Activated T-helper 1 cell treated with anti-CD3 and anti-CD28 coated beads, Interleukin-12 subunit alpha, Interleukin-12 subunit beta, Interleukin-2, Interleukin-4 antibody, amounts not matched to agents 30 ng/mL and 10 ng/mL and 1 ng/mL, durations not matched to agents 14 hours and 24 hours and 36 hours (primary cell): ENCODE data around the gene FGF18. TPM values are rescaled to one million over a fixed set of nuclear protein-coding genes. Genes with fewer than 3 reads are reported as not detected.

Experiments
- DNase-seq: peaks from one replicate; pipeline ENCODE4 v3.0.0; 2021; ENCODE audit warnings: low spot score
- H3K27ac Mint-ChIP-seq: one replicate; pipeline ENCODE4 v1.8.0; 2021; ENCODE audit warnings: mild to moderate bottlenecking, mixed read lengths
- H3K27me3 Mint-ChIP-seq: one replicate; pipeline ENCODE4 v1.8.0; 2022; ENCODE audit warnings: mild to moderate bottlenecking, moderate library complexity, mixed read lengths; ENCODE audit not compliant: insufficient read depth
- H3K36me3 Mint-ChIP-seq: one replicate; pipeline ENCODE4 v1.8.0; 2021; ENCODE audit warnings: low read depth, mixed read lengths
- H3K4me1 Mint-ChIP-seq: one replicate; pipeline ENCODE4 v1.8.0; 2021; ENCODE audit warnings: low read depth, mixed read lengths
- H3K4me3 Mint-ChIP-seq: one replicate; pipeline ENCODE4 v1.8.0; 2021; ENCODE audit warnings: mild to moderate bottlenecking, moderate library complexity, mixed read lengths
- H3K9me3 Mint-ChIP-seq: one replicate; pipeline ENCODE4 v1.8.0; 2021; ENCODE audit warnings: mixed read lengths
- intact Hi-C: fragments of 100-400 bp; cut with micrococcal nuclease; formaldehyde crosslinking; loops from one replicate; pipeline ENCODE4 v1.15.1; 2024
- total RNA-seq: library from RNA; stranded (reverse); gene quantifications from 2 replicates; pipeline ENCODE4 v1.2.3, GENCODE V29; 2022

The FGF18 gene
- total RNA-seq, 1 donor from 2014 or later = 0.21 TPM

DNA sequence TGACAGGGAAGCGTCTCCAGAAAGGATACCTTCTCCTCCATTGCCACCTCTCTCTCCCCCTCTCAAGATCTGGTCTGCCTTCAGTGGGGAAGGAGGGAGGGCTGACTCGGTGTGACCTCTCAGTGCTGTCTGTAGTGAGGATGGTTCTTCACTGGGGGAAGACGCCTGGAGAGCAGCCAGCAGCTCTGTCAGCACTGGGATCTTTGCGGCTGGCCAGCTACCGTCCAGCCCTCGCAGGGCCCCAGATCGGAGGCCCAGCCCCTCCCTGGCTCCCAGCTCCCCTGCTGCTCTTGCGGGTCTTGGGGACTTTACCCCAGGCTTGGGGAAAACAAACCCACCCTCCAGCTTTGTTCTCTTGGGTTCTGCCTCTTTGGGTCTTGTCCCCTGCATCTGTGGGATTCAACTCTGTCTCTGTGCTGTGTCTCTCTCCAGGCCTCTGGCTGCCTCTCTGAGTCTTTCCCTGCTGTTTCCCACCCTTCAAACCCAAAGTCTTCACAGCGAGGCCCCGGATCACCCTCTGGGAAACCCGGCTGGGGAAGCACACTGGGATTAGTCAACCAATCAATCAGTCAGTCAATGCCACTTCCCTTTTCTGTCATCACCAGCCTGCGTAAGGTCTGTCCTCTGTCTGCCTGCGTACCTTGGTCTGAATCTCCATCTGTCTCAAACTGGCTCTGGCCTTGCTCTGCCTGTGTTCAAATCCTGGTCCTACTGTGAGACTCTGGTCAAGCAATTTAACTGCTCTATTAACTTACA, 23.0 kb downstream of the FGF18 start:
- H3K27ac Mint-ChIP-seq = no peak overlapping the region
- no peaks in the 10 kb centered on the region for H3K36me3 Mint-ChIP-seq
- H3K9me3 Mint-ChIP-seq = no peaks in the 10 kb centered on the region
- DNase-seq = no peak
- no peak overlapping the region for H3K4me3 Mint-ChIP-seq
- peaks cover 6% of the 10 kb centered on the region for H3K27me3 Mint-ChIP-seq
- intact Hi-C loops = no loop called here
- no peaks in the 10 kb centered on the region for H3K4me1 Mint-ChIP-seq

DNA sequence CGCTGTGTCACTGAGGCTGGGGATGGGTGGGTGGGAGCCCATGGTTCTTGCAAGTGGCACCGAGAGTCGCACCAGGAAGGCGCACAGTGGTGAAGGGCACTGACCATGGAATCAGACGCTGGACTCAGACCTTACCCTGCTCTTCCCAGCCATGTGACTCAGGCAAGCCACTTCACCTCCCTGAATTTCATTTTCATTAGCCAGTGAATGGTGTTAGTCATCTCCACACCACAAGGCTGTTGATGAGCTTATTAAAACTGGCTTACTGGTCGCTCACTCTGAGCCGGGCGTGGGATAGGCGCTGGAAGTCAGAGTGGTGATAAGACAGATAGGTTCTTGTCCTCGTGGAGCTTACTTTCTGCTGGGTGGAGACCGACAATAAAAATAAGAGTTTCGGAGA, 25.1 kb downstream of the FGF18 start:
- Mint-ChIP-seq H3K27me3 (peaks cover 15% of the 10 kb centered on the region), H3K36me3 (no peaks in the 10 kb centered on the region), H3K4me3 (no peak overlapping the region), H3K9me3 (no peaks in the 10 kb centered on the region), H3K4me1 (no peaks in the 10 kb centered on the region), H3K27ac (no peak overlapping the region)
- intact Hi-C loops = no loop called here
- DNase-seq = no peak

DNA sequence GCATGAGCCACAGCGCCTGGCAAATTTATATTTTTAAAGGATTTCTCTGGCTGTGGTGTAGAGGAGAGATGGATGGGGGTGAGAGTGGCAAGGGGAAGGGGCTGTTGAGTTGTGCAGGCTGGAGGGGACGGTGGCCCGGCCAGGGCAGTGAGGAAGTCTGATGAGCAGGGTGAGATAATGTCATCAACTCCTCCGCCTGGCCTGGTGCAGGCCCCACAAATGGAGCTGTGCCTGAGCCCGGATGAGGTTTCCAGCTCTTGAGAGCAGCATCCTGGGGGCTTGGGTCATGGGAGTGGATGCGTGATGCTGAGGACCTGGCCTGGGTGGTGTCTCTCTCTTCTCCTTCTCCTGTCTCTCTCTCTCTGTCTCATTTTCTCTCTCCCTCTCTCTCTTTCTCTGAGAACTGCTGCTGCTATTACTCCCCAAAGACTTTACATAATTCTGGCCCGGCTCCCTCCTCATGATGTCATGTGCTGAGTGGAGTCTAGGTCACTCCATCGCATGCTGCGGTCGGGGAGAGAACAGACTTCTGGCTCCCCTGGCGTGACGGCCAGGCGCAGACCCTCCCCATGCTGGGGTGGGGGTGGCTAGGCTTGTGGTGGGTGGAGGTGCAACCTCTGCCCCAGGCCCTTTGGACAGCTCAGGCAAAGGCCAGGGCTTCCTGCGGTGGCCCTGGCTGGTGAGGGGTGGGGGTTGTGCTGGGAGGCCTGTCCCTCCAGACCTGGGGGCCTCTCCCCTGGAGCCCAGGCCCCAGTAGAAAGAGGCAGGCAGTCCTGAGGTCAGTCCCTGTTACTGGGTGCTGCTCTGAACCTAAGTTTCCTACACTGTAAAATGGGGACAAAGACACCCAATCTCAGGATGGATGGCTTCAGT, 26.4 kb downstream of the FGF18 start:
- Mint-ChIP-seq H3K27ac (no peak overlapping the region), H3K4me3 (no peak overlapping the region), H3K27me3 (peaks cover 23% of the 10 kb centered on the region), H3K36me3 (no peaks in the 10 kb centered on the region), H3K4me1 (no peaks in the 10 kb centered on the region), H3K9me3 (no peaks in the 10 kb centered on the region)
- DNase-seq = no peak
- intact Hi-C loops = no loop called here

DNA sequence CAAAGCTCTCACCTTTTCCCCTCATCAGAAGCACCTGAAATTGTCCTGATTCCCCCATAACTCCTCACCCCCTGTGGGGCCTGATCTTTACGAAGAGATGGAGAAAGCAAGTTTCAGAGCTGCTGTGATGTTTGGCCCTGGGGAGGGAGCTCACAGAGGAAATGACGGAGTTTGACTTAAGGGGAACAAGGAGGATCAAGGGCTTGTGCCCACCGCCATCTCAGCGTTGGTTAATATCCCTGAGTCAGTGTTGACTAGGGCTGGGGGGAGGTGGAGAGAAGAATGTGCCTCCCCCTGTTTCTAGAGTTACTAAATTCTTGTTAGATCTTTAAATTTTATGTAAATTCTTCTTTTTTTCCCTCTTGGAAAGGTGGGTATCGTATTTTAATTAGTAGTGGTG, 27.8 kb downstream of the FGF18 start:
- Mint-ChIP-seq H3K36me3 (no peaks in the 10 kb centered on the region), H3K27ac (no peak overlapping the region), H3K4me1 (no peaks in the 10 kb centered on the region), H3K27me3 (peaks cover 34% of the 10 kb centered on the region), H3K4me3 (no peak overlapping the region), H3K9me3 (no peaks in the 10 kb centered on the region)
- DNase-seq = no peak
- intact Hi-C loops = no loop called here

DNA sequence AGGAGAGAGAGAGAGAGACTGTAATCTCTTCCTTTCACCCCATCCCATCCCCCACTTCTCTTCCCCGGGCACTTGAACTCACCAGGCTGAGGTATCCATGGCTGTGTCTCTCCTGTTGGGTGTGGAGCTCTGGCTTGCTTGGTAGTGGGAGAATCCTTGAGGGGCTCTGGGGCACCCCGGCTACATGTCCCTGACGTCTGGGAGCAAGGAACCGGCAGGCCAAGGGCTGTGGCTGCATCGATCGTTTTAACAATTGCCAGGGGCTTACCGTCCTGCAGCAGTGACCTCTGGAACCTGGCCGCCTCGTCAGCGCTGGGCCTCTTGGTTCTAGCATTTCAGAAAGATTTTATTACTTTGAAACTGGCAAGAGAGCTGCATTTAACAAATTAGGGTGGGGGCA, 30.0 kb downstream of the FGF18 start:
- Mint-ChIP-seq H3K9me3 (no peaks in the 10 kb centered on the region), H3K27ac (no peak overlapping the region), H3K4me3 (no peak overlapping the region), H3K4me1 (no peaks in the 10 kb centered on the region), H3K27me3 (peaks cover 39% of the 10 kb centered on the region), H3K36me3 (no peaks in the 10 kb centered on the region)
- DNase-seq = no peak
- intact Hi-C loops = no loop called here

DNA sequence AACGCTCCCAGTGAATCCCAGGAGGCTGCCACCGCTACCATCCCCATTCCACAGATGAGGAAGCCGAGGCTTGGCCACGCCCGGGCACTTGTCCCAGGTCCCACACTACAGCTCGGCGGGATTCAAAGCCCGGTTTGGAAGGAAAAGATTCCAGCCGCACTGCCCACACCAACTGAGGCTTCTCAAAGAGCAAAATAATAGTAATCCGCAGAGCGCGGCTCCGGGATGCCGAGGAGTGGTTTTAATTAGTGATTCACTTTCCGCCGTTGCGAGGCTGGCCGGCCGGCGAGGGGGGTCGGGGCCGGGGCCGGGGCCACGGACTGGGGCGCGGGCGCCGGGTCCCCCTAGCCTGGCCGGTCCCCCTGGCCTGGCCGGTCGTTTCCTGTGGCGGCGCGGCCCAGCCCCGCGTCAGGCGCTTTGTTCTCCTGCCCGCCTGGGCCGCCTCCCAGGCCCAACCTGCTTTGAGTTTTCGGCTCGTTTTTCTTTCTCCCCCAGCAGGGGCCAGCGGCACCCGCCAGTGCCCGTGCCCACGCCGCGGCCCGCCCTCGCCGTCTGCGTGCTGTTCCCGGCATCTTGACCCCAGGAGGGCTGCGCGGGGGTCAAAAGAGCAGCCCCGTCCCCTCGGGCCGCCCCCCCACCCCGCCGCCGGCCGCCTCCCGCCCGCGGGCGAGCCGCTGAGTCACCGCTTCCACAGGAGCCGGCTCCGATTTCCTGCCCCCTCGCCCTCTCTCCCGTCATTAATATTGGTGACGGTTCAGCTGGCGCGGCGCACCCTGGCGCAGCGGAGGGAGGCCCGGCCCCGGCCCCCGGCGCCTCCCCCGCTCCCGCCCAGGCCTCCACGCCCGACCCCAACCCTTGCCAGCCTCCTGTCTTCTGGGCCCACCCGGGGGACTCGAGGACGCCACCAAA, 31.2 kb downstream of the FGF18 start:
- H3K4me3 Mint-ChIP-seq = no peak overlapping the region
- peaks cover 41% of the 10 kb centered on the region for H3K27me3 Mint-ChIP-seq
- no peak for DNase-seq
- no peaks in the 10 kb centered on the region for H3K36me3 Mint-ChIP-seq
- H3K27ac Mint-ChIP-seq = no peak overlapping the region
- no peaks in the 10 kb centered on the region for H3K9me3 Mint-ChIP-seq
- intact Hi-C loops = no loop called here
- no peaks in the 10 kb centered on the region for H3K4me1 Mint-ChIP-seq

DNA sequence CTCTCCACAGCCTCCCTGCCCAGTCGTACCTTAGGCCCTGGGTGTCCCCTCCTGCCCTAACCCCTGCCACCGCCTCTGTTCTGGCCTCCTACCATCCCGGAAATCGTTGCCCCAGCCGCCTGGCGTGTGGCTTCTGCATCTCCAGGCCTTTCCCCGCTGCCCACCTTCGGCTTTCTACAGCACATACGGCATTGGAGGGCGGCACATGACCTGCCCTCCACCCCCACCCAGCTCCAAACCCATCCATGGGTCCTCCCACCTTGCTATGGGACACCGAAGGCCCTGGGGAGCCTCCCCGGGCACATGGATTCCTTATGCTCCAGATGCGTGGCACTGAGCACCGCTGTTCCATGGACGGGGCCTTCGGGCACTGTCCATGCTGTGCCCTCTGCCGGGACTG, 32.0 kb downstream of the FGF18 start:
- no peak overlapping the region for H3K4me3 Mint-ChIP-seq
- intact Hi-C loops = no loop called here

DNA sequence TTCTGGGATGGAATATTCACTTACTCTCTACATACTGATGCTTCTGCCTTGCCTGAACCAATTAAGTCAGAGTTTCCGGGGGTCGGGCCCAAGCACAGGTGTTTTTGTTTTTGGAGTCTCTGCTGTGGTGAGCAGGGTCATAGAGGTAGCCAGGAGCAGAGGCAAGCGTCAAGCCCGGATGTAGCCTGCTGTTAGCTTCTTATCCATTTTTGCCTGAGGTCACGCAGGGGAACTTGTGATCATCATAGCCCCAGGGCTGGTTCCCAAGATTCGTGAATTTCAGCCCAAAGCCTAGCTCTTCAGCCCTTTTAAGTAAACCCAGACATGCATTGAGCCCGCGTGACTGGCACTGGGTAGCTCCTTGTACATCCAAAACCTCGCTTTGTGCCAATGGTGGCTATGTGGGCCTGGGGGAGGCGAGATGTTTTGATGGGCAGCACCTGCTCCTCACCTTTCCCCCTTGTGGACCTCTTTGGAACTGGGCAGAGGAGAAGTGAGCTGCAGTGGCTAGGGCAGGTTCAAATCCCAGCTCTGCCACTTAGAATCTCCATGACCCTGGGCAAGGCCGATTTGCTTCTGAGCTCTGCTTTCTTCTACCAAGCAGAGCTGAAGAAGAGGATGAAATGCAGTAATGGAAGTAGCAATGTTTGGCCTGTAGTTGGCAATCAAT, 33.7 kb downstream of the FGF18 start:
- Mint-ChIP-seq H3K9me3 (no peaks in the 10 kb centered on the region), H3K36me3 (no peaks in the 10 kb centered on the region), H3K4me1 (no peaks in the 10 kb centered on the region), H3K4me3 (no peak overlapping the region), H3K27me3 (peaks cover 34% of the 10 kb centered on the region), H3K27ac (no peak overlapping the region)
- intact Hi-C loops = no loop called here
- no peak for DNase-seq

More for the DNA sequence above, 32.0 kb downstream of the FGF18 start:
- no peak for DNase-seq
- Mint-ChIP-seq H3K27me3 (peaks cover 41% of the 10 kb centered on the region), H3K9me3 (no peaks in the 10 kb centered on the region), H3K36me3 (no peaks in the 10 kb centered on the region), H3K4me1 (no peaks in the 10 kb centered on the region), H3K27ac (no peak overlapping the region)

DNA sequence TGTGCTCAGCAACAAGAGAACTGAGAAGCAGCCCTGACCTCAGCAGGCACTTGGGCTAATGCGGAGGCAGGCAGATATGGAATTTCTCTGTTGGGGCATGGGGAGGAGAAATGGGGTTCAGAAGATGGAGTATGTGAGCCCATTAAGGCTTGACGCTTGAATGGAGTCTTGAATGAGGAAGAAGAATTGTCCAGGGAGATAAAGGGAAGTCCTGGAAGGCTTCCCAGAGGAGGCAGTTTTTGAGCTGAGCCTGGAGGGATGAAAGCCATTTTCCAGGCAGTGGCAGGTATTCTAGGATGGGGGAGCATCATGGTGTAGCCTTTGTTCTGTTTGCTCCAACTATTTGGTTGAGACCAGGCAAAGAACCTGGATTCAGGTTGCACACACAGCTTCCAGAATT, 34.5 kb downstream of the FGF18 start:
- H3K27ac Mint-ChIP-seq = no peak overlapping the region
- peaks cover 32% of the 10 kb centered on the region for H3K27me3 Mint-ChIP-seq
- no peaks in the 10 kb centered on the region for H3K9me3 Mint-ChIP-seq
- no peaks in the 10 kb centered on the region for H3K36me3 Mint-ChIP-seq
- intact Hi-C loops = no loop called here
- no peak for DNase-seq
- H3K4me3 Mint-ChIP-seq = no peak overlapping the region
- no peaks in the 10 kb centered on the region for H3K4me1 Mint-ChIP-seq

DNA sequence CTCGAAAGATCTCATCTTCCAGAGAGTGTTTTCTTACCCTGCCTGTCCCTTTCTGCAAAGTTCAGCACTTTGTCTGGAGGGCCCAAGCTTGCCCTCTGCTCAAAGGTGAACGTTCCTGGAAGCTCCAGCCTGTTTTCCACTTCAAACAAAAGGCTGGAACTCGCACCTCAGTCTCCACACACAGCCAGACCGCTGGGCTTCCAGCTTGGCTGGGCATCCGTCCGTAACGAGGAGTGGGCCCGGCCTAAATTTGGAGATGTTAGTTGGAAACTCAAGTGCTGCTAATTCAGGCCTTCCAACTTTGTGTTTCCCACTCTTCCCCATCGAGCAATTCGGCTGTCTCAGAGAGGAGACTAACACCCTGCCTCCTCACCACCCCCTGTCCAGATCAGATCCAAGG, 35.1 kb downstream of the FGF18 start:
- Mint-ChIP-seq H3K4me1 (no peaks in the 10 kb centered on the region), H3K9me3 (no peaks in the 10 kb centered on the region), H3K4me3 (no peak overlapping the region), H3K27me3 (peaks cover 30% of the 10 kb centered on the region), H3K27ac (no peak overlapping the region), H3K36me3 (no peaks in the 10 kb centered on the region)
- intact Hi-C loops = no loop called here
- DNase-seq = no peak

DNA sequence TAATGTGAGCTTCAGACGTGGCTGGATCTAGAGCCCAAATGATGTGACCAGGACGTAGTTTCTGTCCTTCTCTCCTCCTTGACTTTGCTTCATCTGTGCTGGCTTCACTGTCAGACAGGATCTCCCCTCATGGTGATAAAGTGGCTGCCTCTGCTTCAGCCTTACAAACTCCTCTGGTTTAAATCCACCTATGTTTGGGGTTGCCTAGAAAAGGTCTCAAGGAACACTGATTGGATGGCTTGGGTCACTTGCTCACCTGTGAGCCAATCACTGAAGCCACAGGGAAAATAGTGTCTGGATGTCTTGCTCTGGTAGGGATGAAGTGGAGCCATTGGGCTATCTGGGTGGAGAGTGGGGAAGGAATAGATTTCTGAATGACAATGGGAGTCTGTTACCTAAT, 36.1 kb downstream of the FGF18 start:
- intact Hi-C loops = no loop called here
- Mint-ChIP-seq H3K36me3 (no peaks in the 10 kb centered on the region), H3K27ac (no peak overlapping the region), H3K4me3 (no peak overlapping the region), H3K9me3 (no peaks in the 10 kb centered on the region), H3K27me3 (peaks cover 21% of the 10 kb centered on the region), H3K4me1 (no peaks in the 10 kb centered on the region)
- DNase-seq = no peak

DNA sequence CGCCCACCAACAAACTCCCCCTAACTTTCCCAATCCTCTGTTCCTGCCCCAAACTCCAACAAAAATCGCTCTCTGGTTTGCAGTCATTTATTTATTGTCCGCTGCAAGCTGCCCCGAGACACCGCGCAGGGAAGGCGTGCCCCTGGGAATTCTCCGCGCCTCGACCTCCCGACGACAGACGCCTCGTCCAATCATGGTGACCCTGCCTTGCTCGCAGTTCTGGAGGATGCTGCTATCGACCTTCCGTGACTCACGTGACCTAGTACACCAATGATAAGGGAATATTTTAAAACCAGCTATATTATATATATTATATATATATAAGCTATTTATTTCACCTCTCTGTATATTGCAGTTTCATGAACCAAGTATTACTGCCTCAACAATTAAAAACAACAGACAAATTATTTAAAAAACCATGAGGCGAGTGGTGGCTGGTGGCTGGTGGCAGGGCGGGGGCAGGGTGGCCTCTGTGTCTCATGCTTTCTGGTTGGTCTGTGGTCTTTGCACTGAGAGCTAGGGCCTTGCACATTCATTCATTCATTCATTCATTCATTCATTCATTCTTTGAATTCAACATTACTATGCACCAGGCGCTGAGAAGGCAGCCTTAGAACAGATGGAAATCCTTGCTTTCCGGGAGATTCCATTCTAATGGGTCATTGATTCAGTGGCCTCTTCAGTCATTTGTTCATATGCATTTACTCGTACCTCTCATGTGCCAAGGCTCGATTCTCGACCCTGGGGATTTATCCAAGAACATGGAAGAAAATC, 37.9 kb downstream of the FGF18 start:
- no peak for DNase-seq
- Mint-ChIP-seq H3K27me3 (peaks cover 12% of the 10 kb centered on the region), H3K4me1 (no peaks in the 10 kb centered on the region), H3K9me3 (no peaks in the 10 kb centered on the region), H3K4me3 (no peak overlapping the region), H3K27ac (no peak overlapping the region), H3K36me3 (no peaks in the 10 kb centered on the region)
- intact Hi-C loops = no loop called here
